ENCODE measurements around the gene CFAP126. TPM values are rescaled to one million over a fixed set of nuclear protein-coding genes. Genes with fewer than 3 reads are reported as not detected.
"Not testable (repeated sequence)": the region's sequence is repeated elsewhere in the genome, so short reads cannot be mapped to it uniquely, and the experiment has no call there.

CFAP126 gene
- polyA plus RNA-seq (ENCODE audit: insufficient read length in 10 of 10), result 1 to 10 TPM in 4 of 10 donors, under 1 TPM in 5, not detected in 1; 0.31 to 2.0 (median 0.50) TPM
- long read RNA-seq, donor 1, result 0 reads
- long read RNA-seq, donor 2, result 0 reads
- long read RNA-seq, donor 3, result 0 reads
- long read RNA-seq, donor 4, result 0 reads
- long read RNA-seq, donor 5, result 0 reads
- long read RNA-seq, donor 6, result 0 reads
- long read RNA-seq, donor 7, result 0 reads
- long read RNA-seq, donor 8, result 0 reads
- long read RNA-seq, donor 9, result 0 reads

GRCh38 chr1:161367684-161368400 is at the start of gene CFAP126:
Gene CFAP126 (minus strand): TSS chr1:161367876. CDS start chr1:161367868, 8 bp downstream.
- peak; percentile 30 to 67 (median 50) for DNase-seq

- not testable (repeated sequence) for DNase-seq
These were observed 45.4 kb upstream of the CFAP126 start for GRCh38 chr1:161413050-161413449.

- not testable (repeated sequence) for DNase-seq
These were observed 42.9 kb upstream of the CFAP126 start for GRCh38 chr1:161410636-161410970.

GRCh38 chr1:161409848-161410635 is 42.4 kb upstream of the CFAP126 start:
- DNase-seq, result not testable (repeated sequence)

GRCh38 chr1:161408429-161409052 is 40.9 kb upstream of the CFAP126 start:
- no peak for DNase-seq

GRCh38 chr1:161407451-161407985 is 39.8 kb upstream of the CFAP126 start:
- DNase-seq, result no peak

GRCh38 chr1:161406551-161406950 is 38.9 kb upstream of the CFAP126 start:
- not testable (repeated sequence) for DNase-seq

GRCh38 chr1:161404051-161404597 is 36.4 kb upstream of the CFAP126 start:
- no peak for DNase-seq

GRCh38 chr1:161402446-161402845 is 34.8 kb upstream of the CFAP126 start:
- DNase-seq, result no peak

- DNase-seq, result peak; percentile 92 to 97 (median 93)
These were observed 31.8 kb upstream of the CFAP126 start for GRCh38 chr1:161399257-161399998.

- no peak for DNase-seq
These were observed 31.2 kb upstream of the CFAP126 start for GRCh38 chr1:161398900-161399256.

GRCh38 chr1:161397038-161397437 is 29.4 kb upstream of the CFAP126 start:
- not testable (repeated sequence) for DNase-seq

- DNase-seq, result no peak
These were observed 25.5 kb upstream of the CFAP126 start for GRCh38 chr1:161393151-161393550.

GRCh38 chr1:161391611-161392010 is 23.9 kb upstream of the CFAP126 start:
- no peak for DNase-seq

- DNase-seq, result not testable (repeated sequence)
These were observed 23.5 kb upstream of the CFAP126 start for GRCh38 chr1:161391136-161391535.

GRCh38 chr1:161390559-161390858 is 22.8 kb upstream of the CFAP126 start:
- no peak for DNase-seq

GRCh38 chr1:161389691-161390558 is 22.2 kb upstream of the CFAP126 start:
- DNase-seq, result peak; percentile 96 to 97 (median 97)

- DNase-seq, result not testable (repeated sequence)
These were observed 21.5 kb upstream of the CFAP126 start for GRCh38 chr1:161389158-161389557.

GRCh38 chr1:161388639-161389038 is 21.0 kb upstream of the CFAP126 start:
- DNase-seq, result no peak

Data from muscle of back (tissue), 13 donors.